Fibroblast of the aortic adventitia (primary cell): ENCODE results near the gene ERVK3-1. TPM values are rescaled to one million over a fixed set of nuclear protein-coding genes. Genes with fewer than 3 reads are reported as not detected.

Experiments
- DNase-seq: peaks from one replicate; pipeline ENCODE4 v3.0.0-alpha.2; 2010; ENCODE audit warnings: low read depth
- H3K4me3 ChIP-seq: 2 replicates; pipeline ENCODE4 v1.5.1; 2011; ENCODE audit warnings: low read depth, mild to moderate bottlenecking, control low read depth, low read length, moderate library complexity
- small RNA-seq: library from RNA; depleted of rRNA; stranded (forward); fragments of <200 nt; gene quantifications from one replicate; pipeline ENCODE3, GENCODE V24; 2012
- total RNA-seq: library from RNA; depleted of rRNA; stranded (reverse); fragments of >200 nt; gene quantifications from 2 replicates; pipeline ENCODE4 v1.2.3, GENCODE V29; 2012; ENCODE audit warnings: low replicate concordance
- TF ChIP-seq, protein P1 (sequence below): IDR thresholded peaks from 2 replicates; pipeline ENCODE4 v1.5.1; 2011; ENCODE audit warnings: mild to moderate bottlenecking, low read length, control low read depth, inconsistent platforms; ENCODE audit not compliant: insufficient read depth

Gene ERVK3-1
- total RNA-seq, 1 donor = 41.1 TPM

DNA sequence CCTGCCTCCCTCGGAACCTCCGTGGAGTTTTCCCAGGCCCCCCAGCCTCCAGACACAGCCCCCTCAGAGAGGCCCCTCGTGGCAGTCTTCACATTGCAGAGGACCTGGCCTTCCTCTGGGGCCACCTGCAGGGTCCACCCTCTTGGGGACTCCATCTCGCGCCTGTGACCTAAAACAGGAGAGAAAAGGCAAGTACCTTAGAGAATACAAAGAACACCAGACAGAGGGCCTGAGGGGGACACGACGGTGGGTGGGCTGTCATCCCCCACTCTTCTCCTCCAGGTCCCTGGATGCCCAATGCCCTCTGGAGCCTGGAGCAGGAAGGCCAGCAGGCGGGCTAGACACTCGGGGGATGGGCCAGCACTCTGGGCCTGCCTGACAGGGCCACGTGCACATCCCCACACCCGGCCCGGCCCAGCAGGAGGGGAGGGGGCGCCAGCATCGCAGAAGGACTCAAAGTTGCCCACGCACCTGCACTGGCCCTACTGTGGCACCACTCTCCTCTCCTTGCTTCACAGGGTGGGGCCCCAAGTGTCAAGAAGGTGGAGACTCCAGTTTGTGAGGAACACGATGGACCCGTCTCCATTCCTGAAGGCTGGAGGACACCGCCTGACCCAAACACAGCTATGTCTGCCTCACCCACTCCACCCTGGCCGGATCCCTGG is 52.4 kb downstream of the ERVK3-1 start:
- TF ChIP-seq, protein P1, sequence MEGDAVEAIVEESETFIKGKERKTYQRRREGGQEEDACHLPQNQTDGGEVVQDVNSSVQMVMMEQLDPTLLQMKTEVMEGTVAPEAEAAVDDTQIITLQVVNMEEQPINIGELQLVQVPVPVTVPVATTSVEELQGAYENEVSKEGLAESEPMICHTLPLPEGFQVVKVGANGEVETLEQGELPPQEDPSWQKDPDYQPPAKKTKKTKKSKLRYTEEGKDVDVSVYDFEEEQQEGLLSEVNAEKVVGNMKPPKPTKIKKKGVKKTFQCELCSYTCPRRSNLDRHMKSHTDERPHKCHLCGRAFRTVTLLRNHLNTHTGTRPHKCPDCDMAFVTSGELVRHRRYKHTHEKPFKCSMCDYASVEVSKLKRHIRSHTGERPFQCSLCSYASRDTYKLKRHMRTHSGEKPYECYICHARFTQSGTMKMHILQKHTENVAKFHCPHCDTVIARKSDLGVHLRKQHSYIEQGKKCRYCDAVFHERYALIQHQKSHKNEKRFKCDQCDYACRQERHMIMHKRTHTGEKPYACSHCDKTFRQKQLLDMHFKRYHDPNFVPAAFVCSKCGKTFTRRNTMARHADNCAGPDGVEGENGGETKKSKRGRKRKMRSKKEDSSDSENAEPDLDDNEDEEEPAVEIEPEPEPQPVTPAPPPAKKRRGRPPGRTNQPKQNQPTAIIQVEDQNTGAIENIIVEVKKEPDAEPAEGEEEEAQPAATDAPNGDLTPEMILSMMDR = no peak
- no peak overlapping the region for H3K4me3 ChIP-seq
- DNase-seq = no peak

DNA sequence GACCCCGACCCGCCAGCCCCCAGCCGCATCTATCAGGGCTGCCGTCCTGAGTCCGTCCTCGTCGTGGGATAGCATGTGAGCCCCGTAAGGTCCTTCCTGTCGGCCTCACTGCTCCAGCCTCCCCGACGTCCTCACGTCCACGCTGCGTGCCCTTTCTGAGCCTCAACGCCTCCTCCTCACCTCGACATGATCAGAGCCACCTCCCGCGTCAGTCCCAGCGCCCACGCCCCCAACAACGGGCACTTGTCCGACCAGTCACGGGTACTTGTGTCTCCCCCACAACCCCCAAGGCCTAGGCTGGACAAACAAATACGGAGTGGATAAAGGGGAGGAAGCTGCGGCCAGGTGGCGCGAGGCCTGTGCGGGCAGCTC is 56.7 kb downstream of the ERVK3-1 start:
- TF ChIP-seq, protein P1 = no peak
- DNase-seq = no peak
- peak overlapping the region; percentile 80 for H3K4me3 ChIP-seq

DNA sequence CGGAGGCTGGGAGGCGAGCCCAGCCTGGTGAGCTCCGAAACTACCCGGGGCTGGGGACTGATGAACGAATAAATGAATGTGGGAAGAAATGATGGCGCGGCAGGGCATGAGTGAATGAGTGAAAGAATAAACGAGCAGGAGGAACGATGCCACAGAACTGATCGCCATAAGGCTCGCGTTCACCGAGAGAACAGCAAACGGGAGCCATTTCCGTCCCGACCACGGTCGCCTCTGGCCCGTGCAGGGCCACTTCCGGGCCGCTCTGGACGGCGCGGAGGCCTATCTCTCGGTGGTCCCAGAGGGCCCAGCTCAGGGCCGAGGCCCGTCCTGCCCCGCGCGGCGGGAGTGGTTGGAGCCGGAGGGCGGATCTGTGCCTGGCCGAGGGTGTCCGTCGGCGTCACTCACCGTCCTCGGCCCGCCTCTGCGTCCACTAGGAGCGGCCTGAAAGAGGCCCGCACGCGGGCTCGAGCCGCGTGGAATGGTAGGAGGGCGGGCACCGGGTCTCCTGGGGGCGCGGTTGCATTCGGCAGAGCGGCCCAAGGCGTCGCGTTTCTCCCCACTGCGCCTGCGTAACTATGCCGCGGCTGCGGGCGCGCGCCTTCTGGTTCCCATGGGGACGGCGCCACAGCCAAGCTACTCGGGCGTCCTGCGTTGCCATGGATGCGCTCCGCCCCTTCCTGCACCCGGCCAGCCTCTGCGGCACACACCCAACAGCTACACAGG is 57.3 kb downstream of the ERVK3-1 start, which contains the start of gene ZNF497:
Gene ZNF497, minus strand, starts transcription at position 480 of the 723 bp plus-strand sequence. CDS start 5,116 bp downstream, outside the sequence.
- peak; percentile 95 for DNase-seq
- TF ChIP-seq, protein P1 = no peak
- peak within 1 kb of the TSS; percentile 80 for H3K4me3 ChIP-seq

DNA sequence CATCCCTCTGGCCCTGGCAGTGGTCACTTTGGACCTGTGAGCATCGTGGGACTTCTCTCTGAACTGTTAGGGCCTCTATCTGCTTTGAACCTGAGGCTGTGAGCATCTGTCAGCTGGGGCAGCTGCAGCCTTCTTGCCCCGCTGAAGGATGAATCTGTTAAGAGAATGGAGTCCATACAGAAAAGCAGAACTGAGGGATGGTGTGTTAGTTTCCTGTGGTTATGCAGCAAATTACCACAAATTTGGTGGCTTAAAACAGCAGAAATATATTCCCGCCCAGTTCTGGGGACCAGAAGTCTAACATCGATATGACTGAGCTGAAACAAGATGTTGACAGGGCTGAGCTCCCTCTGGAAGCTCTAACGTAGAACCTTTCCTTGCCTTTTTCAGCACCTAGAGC is 59.0 kb downstream of the ERVK3-1 start:
- no peak for DNase-seq
- TF ChIP-seq, protein P1 = no peak

More for the DNA sequence above, 59.0 kb downstream of the ERVK3-1 start:
- H3K4me3 ChIP-seq = no peak overlapping the region

Small RNAs within 50 kb of the gene (small RNA-seq; reads per million reads assigned to genes)
- not detected for gene MIR6806
- not detected for gene RNA5SP473

Other genes with a start within 250 kb of the ERVK3-1 start
- 2.2 and 4.3 TPM in 2 replicates for gene ZNF135, start 246.1 kb upstream of the ERVK3-1 start, total RNA-seq
- gene ZSCAN18, start 207.1 kb upstream of the ERVK3-1 start, total RNA-seq = 7.6 and 50.7 TPM in 2 replicates
- 8.7 and 13.6 TPM in 2 replicates for gene ZNF329, start 154.6 kb upstream of the ERVK3-1 start, total RNA-seq
- 14.7 and 15.6 TPM in 2 replicates for gene ZNF274, start 122.3 kb upstream of the ERVK3-1 start, total RNA-seq
- gene ZNF544, start 76.5 kb upstream of the ERVK3-1 start, total RNA-seq = 28.2 and 35.6 TPM in 2 replicates
- 5.1 and 7.6 TPM in 2 replicates for gene ZNF8, start 26.4 kb upstream of the ERVK3-1 start, total RNA-seq
- gene ZSCAN22, start 21.6 kb downstream of the ERVK3-1 start, total RNA-seq = 2.9 and 4.1 TPM in 2 replicates
- 6.8 TPM in 1 of 2 replicates, not detected in the other for gene A1BG, start 48.1 kb downstream of the ERVK3-1 start, total RNA-seq
- 0.98 and 1.1 TPM in 2 replicates for gene ZNF497, start 57.4 kb downstream of the ERVK3-1 start, total RNA-seq
- 2.6 and 3.4 TPM in 2 replicates for gene ZNF837, start 75.7 kb downstream of the ERVK3-1 start, total RNA-seq
- gene RPS5, start 81.9 kb downstream of the ERVK3-1 start, total RNA-seq = 178 and 1,453 TPM in 2 replicates
- not detected in 2 replicates for gene RNF225, start 90.3 kb downstream of the ERVK3-1 start, total RNA-seq
- 14.4 and 17.1 TPM in 2 replicates for gene ZNF584, start 103.3 kb downstream of the ERVK3-1 start, total RNA-seq
- gene ZNF132, start 134.8 kb downstream of the ERVK3-1 start, total RNA-seq = 9.2 and 10.8 TPM in 2 replicates
- gene ZNF324B, start 146.2 kb downstream of the ERVK3-1 start, total RNA-seq = 9.2 and 9.5 TPM in 2 replicates
- gene ZNF324, start 161.7 kb downstream of the ERVK3-1 start, total RNA-seq = 9.2 and 18.4 TPM in 2 replicates
- gene ZNF446, start 171.0 kb downstream of the ERVK3-1 start, total RNA-seq = 6.7 and 7.5 TPM in 2 replicates
- gene SLC27A5, start 206.6 kb downstream of the ERVK3-1 start, total RNA-seq = 5.2 and 5.5 TPM in 2 replicates
- 9.2 and 9.9 TPM in 2 replicates for gene ZBTB45, start 214.4 kb downstream of the ERVK3-1 start, total RNA-seq
- gene TRIM28, start 238.7 kb downstream of the ERVK3-1 start, total RNA-seq = 233 and 474 TPM in 2 replicates
- 109 and 239 TPM in 2 replicates for gene CHMP2A, start 249.7 kb downstream of the ERVK3-1 start, total RNA-seq